ENCODE measurements around the gene SLC6A2. TPM values are rescaled to one million over a fixed set of nuclear protein-coding genes. Genes with fewer than 3 reads are reported as not detected.

The SLC6A2 gene
- total and polyA plus RNA-seq, 9 of the 15 experiments (the other 6 are each of a cell fraction or from before 2014, with no cell fraction given) = not detected

DNA sequence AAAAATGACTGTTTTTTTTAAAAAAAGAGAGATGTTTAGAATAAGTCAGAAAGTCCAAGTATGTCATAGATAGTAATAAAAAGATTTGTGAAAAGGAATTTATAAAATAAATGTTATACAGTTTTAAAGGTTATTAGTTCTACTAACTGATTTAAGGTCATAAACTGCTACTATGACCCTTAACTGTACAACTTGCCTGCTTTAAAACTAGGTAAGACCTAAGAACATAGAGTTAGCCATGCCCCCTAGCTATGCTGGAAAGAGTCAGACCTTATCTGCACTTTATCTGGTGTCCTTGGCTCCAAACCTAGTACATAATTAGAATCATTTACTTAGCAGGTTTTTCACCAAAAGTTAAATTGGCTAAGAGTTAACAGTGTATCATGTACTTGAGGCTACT, 23.5 kb upstream of the SLC6A2 start:
- intact Hi-C loops (cut with micrococcal nuclease) (no loop called here), in situ Hi-C loops (cut with MboI) (no loop called here)
- no peak overlapping the region for H3K4me3 ChIP-seq
- H2AFZ ChIP-seq (ENCODE audit: low read depth, low read length) = no peak overlapping the region
- FAIRE-seq (no peak), ATAC-seq (no peak), DNase-seq (ENCODE audit: extremely low read depth in 1 of 4, low spot score in 3 of 4) (no peak)
- ChIA-PET POLR2A (no interaction called here), CTCF (ENCODE audit: low intra/inter-chr PET ratio) (no interaction called here)
- no peak overlapping the region for H3K27ac ChIP-seq (ENCODE audit: extremely low read depth, low read depth, low read length)
- H3K79me2 ChIP-seq (ENCODE audit: control insufficient read depth, insufficient read depth, low read length) = no peaks in the 10 kb centered on the region
- no peaks in the 10 kb centered on the region for H3K9me1 ChIP-seq (ENCODE audit: control insufficient read depth, insufficient read depth, low read length)
- H3K9ac ChIP-seq (ENCODE audit: insufficient read depth in 1 of 2, low read depth in 2 of 2, low read length in 2 of 2) = no peak overlapping the region
- peaks cover 0 to 3% of the 10 kb centered on the region in 2 experiments; a peak in 2 of 5 replicates for H3K27me3 ChIP-seq (ENCODE audit: control insufficient read depth in 2 of 2, insufficient read depth in 2 of 2, low read length in 2 of 2)
- H3K36me3 ChIP-seq (ENCODE audit: control insufficient read depth, insufficient read depth, low read length) = no peaks in the 10 kb centered on the region
- H3K4me1 ChIP-seq (replicated peaks in 1 of 2; ENCODE audit: control insufficient read depth in 2 of 2, insufficient read depth in 2 of 2, low read length in 2 of 2) = no peaks in the 10 kb centered on the region
- H4K20me1 ChIP-seq (replicated peaks; ENCODE audit: control insufficient read depth, insufficient read depth, low read length) = no peaks in the 10 kb centered on the region
- BruUV-seq (replicated peaks) = no TSS peak
- H3K9me3 ChIP-seq (replicated peaks; ENCODE audit: control insufficient read depth, insufficient read depth, low read depth, low read length) = no peaks in the 10 kb centered on the region
- no peak for TF ChIP-seq MEF2D (tag; conservative IDR thresholded peaks at IDR 0.05; ENCODE audit: low read depth)
- no peak for TF ChIP-seq PTRF (tag; IDR thresholded peaks at IDR 0.05)
- TF ChIP-seq ZBTB40 (IDR thresholded peaks at IDR 0.05) = no peak
- TF ChIP-seq ZBTB40 (CRISPR knock-in tag; IDR thresholded peaks at IDR 0.05) = no peak
- TF ChIP-seq ZNF354B (CRISPR knock-in tag; IDR thresholded peaks at IDR 0.05) = no peak
- TF ChIP-seq ZNF133 (CRISPR knock-in tag; IDR thresholded peaks at IDR 0.05) = no peak
- TF ChIP-seq, protein P1, sequence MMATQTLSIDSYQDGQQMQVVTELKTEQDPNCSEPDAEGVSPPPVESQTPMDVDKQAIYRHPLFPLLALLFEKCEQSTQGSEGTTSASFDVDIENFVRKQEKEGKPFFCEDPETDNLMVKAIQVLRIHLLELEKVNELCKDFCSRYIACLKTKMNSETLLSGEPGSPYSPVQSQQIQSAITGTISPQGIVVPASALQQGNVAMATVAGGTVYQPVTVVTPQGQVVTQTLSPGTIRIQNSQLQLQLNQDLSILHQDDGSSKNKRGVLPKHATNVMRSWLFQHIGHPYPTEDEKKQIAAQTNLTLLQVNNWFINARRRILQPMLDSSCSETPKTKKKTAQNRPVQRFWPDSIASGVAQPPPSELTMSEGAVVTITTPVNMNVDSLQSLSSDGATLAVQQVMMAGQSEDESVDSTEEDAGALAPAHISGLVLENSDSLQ (IDR thresholded peaks at IDR 0.05) = no peak
- TF ChIP-seq ZNF274 (IDR thresholded peaks at IDR 0.05; ENCODE audit: borderline replicate concordance, low read depth, low read length) = no peak
- H3K4me2 ChIP-seq (ENCODE audit: insufficient read depth, low read length) = no peak overlapping the region

Data from K562 (cell line).